ENCODE results near the gene CDCA8. TPM values are rescaled to one million over a fixed set of nuclear protein-coding genes. Genes with fewer than 3 reads are reported as not detected.

The CDCA8 gene
- total and polyA plus RNA-seq, 2 of the 8 experiments (the other 6 are each of a cell fraction or from before 2014, with no cell fraction given), result 43.9 to 46.2 TPM

DNA sequence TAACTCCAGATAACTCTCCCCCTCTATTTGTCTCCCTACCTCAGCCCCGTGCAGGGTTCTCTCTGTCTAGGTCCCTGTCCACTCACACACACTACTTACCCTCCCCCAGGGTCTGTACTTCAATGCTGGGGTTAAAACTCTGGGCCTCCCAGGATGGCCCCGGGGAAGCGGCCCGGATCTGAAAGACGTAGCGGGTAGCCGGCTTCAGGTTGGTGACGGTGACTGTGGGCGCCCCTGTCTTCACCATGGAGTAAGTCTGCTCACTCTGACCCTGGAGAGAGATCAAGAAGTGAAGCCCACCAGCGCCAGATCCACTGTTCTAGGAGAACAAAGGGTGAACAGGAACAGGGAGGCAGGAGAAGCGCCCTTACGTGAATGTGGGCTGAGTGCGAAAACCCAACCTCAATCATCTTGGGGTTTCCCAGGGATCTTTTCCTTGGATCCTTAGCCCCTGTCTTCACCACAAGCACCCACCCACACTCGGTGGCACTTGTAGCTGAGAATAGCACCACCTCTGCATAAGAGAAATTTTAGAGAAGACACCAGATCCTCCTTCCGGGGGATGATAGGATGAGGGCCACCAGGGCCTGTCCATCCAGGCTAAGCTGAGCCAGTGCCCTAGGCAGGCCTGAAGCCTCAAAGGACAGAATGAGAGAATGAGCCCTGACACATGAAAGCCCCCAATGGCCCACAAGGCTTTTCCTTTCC, 39.1 kb downstream of the CDCA8 start (continued):
- TF ChIP-seq ATF2 (IDR thresholded peaks at IDR 0.05; ENCODE audit: low read length), result no peak
- TF ChIP-seq NANOG (IDR thresholded peaks at IDR 0.05; ENCODE audit: insufficient read depth, low read depth, low read length, poor library complexity, severe bottlenecking), result no peak
- no peak for TF ChIP-seq TAF1 (IDR thresholded peaks at IDR 0.05; ENCODE audit: low read depth, low read length)
- TF ChIP-seq TAF7 (optimal IDR thresholded peaks at IDR 0.05; ENCODE audit: borderline replicate concordance, low read depth, low read length), result no peak

Data from H1 (cell line).